Bronchial epithelial cell (primary cell): ENCODE results near the gene ABCA13. TPM values are rescaled to one million over a fixed set of nuclear protein-coding genes. Genes with fewer than 3 reads are reported as not detected.

ENCODE experiments used
- DNase-seq: peaks from one replicate; pipeline ENCODE4 v3.0.0-alpha.2; 2010; ENCODE audit warnings: low read depth
- FAIRE-seq: peaks from 2 replicates; lab custom pipeline; 2011; peaks lifted over from hg19 to GRCh38; lab: Jason Lieb, UNC
- H3K27me3 ChIP-seq: 2 replicates; pipeline ENCODE4 v1.5.1; 2011; ENCODE audit warnings: low read length; ENCODE audit not compliant: control insufficient read depth, insufficient read depth
- H3K36me3 ChIP-seq: 2 replicates; pipeline ENCODE4 v1.5.1; 2011; ENCODE audit warnings: low read length; ENCODE audit not compliant: control insufficient read depth, insufficient read depth
- H3K4me3 ChIP-seq: 2 replicates; pipeline ENCODE4 v1.5.1; 2011; ENCODE audit warnings: mild to moderate bottlenecking, low read depth, low read length, control low read depth
- CTCF ChIP-seq: IDR thresholded peaks from 2 replicates; pipeline ENCODE4 v1.5.1; 2011; ENCODE audit warnings: mild to moderate bottlenecking, moderate library complexity, low read length, control low read depth, inconsistent platforms; ENCODE audit not compliant: insufficient read depth, severe bottlenecking
- total RNA-seq: library from RNA; depleted of rRNA; stranded (reverse); fragments of >200 nt; gene quantifications from 2 replicates; pipeline ENCODE4 v1.2.1, GENCODE V29; 2014

The ABCA13 gene
- total RNA-seq, 1 donor from 2014 or later: 0.79 TPM

- Histone ChIP-seq H3K4me3 (no peak overlapping the region), H3K36me3 (no peaks in the 10 kb centered on the region), H3K27me3 (no peaks in the 10 kb centered on the region)
- DNase-seq (no peak), FAIRE-seq (no peak)
- no peak for TF ChIP-seq CTCF
These were observed 90.4 kb downstream of the ABCA13 start for GRCh38 chr7:48261696-48262095.

GRCh38 chr7:48262606-48263310 lies 91.5 kb downstream of the ABCA13 start:
- no peaks in the 10 kb centered on the region for H3K27me3 ChIP-seq
- no peak for DNase-seq
- H3K4me3 ChIP-seq: no peak overlapping the region
- no peak for TF ChIP-seq CTCF
- no peak for FAIRE-seq
- H3K36me3 ChIP-seq: no peaks in the 10 kb centered on the region

GRCh38 chr7:48263311-48263650 lies 92.0 kb downstream of the ABCA13 start:
- H3K27me3 ChIP-seq: no peaks in the 10 kb centered on the region
- H3K4me3 ChIP-seq: no peak overlapping the region
- no peak for TF ChIP-seq CTCF
- FAIRE-seq (no peak), DNase-seq (no peak)
- H3K36me3 ChIP-seq: no peaks in the 10 kb centered on the region

GRCh38 chr7:48269066-48269465 lies 97.8 kb downstream of the ABCA13 start:
- no peaks in the 10 kb centered on the region for H3K36me3 ChIP-seq
- no peak overlapping the region for H3K4me3 ChIP-seq
- TF ChIP-seq CTCF: no peak
- no peaks in the 10 kb centered on the region for H3K27me3 ChIP-seq
- FAIRE-seq: no peak
- peak; percentile 77 for DNase-seq

GRCh38 chr7:48274662-48275061 lies 103.4 kb downstream of the ABCA13 start:
- no peak for TF ChIP-seq CTCF
- Histone ChIP-seq H3K36me3 (no peaks in the 10 kb centered on the region), H3K27me3 (no peaks in the 10 kb centered on the region), H3K4me3 (no peak overlapping the region)
- DNase-seq: peak; percentile 66
- no peak for FAIRE-seq

- TF ChIP-seq CTCF: no peak
- Histone ChIP-seq H3K4me3 (no peak overlapping the region), H3K36me3 (no peaks in the 10 kb centered on the region), H3K27me3 (no peaks in the 10 kb centered on the region)
- FAIRE-seq: no peak
- DNase-seq: peak; percentile 79
These were observed 108.2 kb downstream of the ABCA13 start for GRCh38 chr7:48279420-48279819.
